Measurements from ENCODE around the gene ALK. TPM values are rescaled to one million over a fixed set of nuclear protein-coding genes. Genes with fewer than 3 reads are reported as not detected.

The ALK gene
- total RNA-seq, 1 donor, result under 0.01 TPM

GRCh38 chr2:29389686-29390085 is 531.7 kb downstream of the ALK start:
- no peak overlapping the region for H3K4me2 ChIP-seq (ENCODE audit: insufficient read depth, low read length)
- H2AFZ ChIP-seq (ENCODE audit: low read length), result no peak overlapping the region
- H3K27ac ChIP-seq (ENCODE audit: low read depth, low read length), result no peak overlapping the region
- no peaks in the 10 kb centered on the region for H3K79me2 ChIP-seq (ENCODE audit: insufficient read depth, low read length)
- H3K4me3 ChIP-seq (ENCODE audit: insufficient read depth, low read length), result no peak overlapping the region
- no peaks in the 10 kb centered on the region for H3K36me3 ChIP-seq (ENCODE audit: insufficient read depth, low read length)
- no peaks in the 10 kb centered on the region for H4K20me1 ChIP-seq (ENCODE audit: insufficient read depth, low read length)
- no peaks in the 10 kb centered on the region for H3K9me3 ChIP-seq (ENCODE audit: low read depth, low read length)
- H3K4me1 ChIP-seq (ENCODE audit: insufficient read depth, low read length), result no peaks in the 10 kb centered on the region
- H3K27me3 ChIP-seq (ENCODE audit: insufficient read depth, low read length), result peaks cover 6% of the 10 kb centered on the region
- TF ChIP-seq CTCF (IDR thresholded peaks at IDR 0.05; ENCODE audit: extremely low read depth, low read depth, low read length), result no peak
- DNase-seq (ENCODE audit: insufficient read length, low spot score, missing footprints), result no peak

GRCh38 chr2:29388071-29388470 is 533.3 kb downstream of the ALK start:
- Histone ChIP-seq H3K4me2 (ENCODE audit: insufficient read depth, low read length) (no peak overlapping the region), H4K20me1 (ENCODE audit: insufficient read depth, low read length) (no peaks in the 10 kb centered on the region), H3K27ac (ENCODE audit: low read depth, low read length) (no peak overlapping the region), H3K27me3 (ENCODE audit: insufficient read depth, low read length) (peaks cover 5% of the 10 kb centered on the region), H3K4me3 (ENCODE audit: insufficient read depth, low read length) (no peak overlapping the region), H3K79me2 (ENCODE audit: insufficient read depth, low read length) (no peaks in the 10 kb centered on the region), H3K4me1 (ENCODE audit: insufficient read depth, low read length) (no peaks in the 10 kb centered on the region), H3K9me3 (ENCODE audit: low read depth, low read length) (no peaks in the 10 kb centered on the region), H3K36me3 (ENCODE audit: insufficient read depth, low read length) (no peaks in the 10 kb centered on the region), H2AFZ (ENCODE audit: low read length) (no peak overlapping the region)
- DNase-seq (ENCODE audit: insufficient read length, low spot score, missing footprints), result no peak
- no peak for TF ChIP-seq CTCF (IDR thresholded peaks at IDR 0.05; ENCODE audit: extremely low read depth, low read depth, low read length)

GRCh38 chr2:29382486-29382885 is 538.9 kb downstream of the ALK start:
- Histone ChIP-seq H3K4me3 (ENCODE audit: insufficient read depth, low read length) (no peak overlapping the region), H2AFZ (ENCODE audit: low read length) (no peak overlapping the region), H3K36me3 (ENCODE audit: insufficient read depth, low read length) (no peaks in the 10 kb centered on the region), H3K4me2 (ENCODE audit: insufficient read depth, low read length) (no peak overlapping the region), H4K20me1 (ENCODE audit: insufficient read depth, low read length) (no peaks in the 10 kb centered on the region), H3K27ac (ENCODE audit: low read depth, low read length) (no peak overlapping the region), H3K4me1 (ENCODE audit: insufficient read depth, low read length) (no peaks in the 10 kb centered on the region), H3K9me3 (ENCODE audit: low read depth, low read length) (no peaks in the 10 kb centered on the region), H3K79me2 (ENCODE audit: insufficient read depth, low read length) (no peaks in the 10 kb centered on the region), H3K27me3 (ENCODE audit: insufficient read depth, low read length) (peaks cover 5% of the 10 kb centered on the region)
- TF ChIP-seq CTCF (IDR thresholded peaks at IDR 0.05; ENCODE audit: extremely low read depth, low read depth, low read length), result no peak
- no peak for DNase-seq (ENCODE audit: insufficient read length, low spot score, missing footprints)

- peak; percentile 62 for DNase-seq (ENCODE audit: insufficient read length, low spot score, missing footprints)
- TF ChIP-seq CTCF (IDR thresholded peaks at IDR 0.05; ENCODE audit: extremely low read depth, low read depth, low read length), result no peak
- Histone ChIP-seq H3K4me3 (ENCODE audit: insufficient read depth, low read length) (no peak overlapping the region), H3K4me1 (ENCODE audit: insufficient read depth, low read length) (no peaks in the 10 kb centered on the region), H3K9me3 (ENCODE audit: low read depth, low read length) (no peaks in the 10 kb centered on the region), H3K36me3 (ENCODE audit: insufficient read depth, low read length) (no peaks in the 10 kb centered on the region), H3K27ac (ENCODE audit: low read depth, low read length) (no peak overlapping the region), H3K79me2 (ENCODE audit: insufficient read depth, low read length) (no peaks in the 10 kb centered on the region), H3K27me3 (ENCODE audit: insufficient read depth, low read length) (no peaks in the 10 kb centered on the region), H4K20me1 (ENCODE audit: insufficient read depth, low read length) (no peaks in the 10 kb centered on the region), H3K4me2 (ENCODE audit: insufficient read depth, low read length) (no peak overlapping the region), H2AFZ (ENCODE audit: low read length) (no peak overlapping the region)
Measured at GRCh38 chr2:29377788-29378187, 543.6 kb downstream of the ALK start.

Data from osteoblast (primary cell).